ENCODE results near the gene PKD1L1.

Gene PKD1L1

GRCh38 chr7:47792521-47793121, 155.6 kb downstream of the PKD1L1 start:
- DNase-seq (ENCODE audit: low read depth in 2 of 2) = no peak

- no peak for DNase-seq (ENCODE audit: low read depth in 2 of 2)
These were observed 156.6 kb downstream of the PKD1L1 start for GRCh38 chr7:47791682-47792081.

GRCh38 chr7:47788083-47788482, 160.2 kb downstream of the PKD1L1 start:
- DNase-seq (ENCODE audit: low read depth in 2 of 2) = no peak

GRCh38 chr7:47787249-47788069, 160.8 kb downstream of the PKD1L1 start:
- no peak for DNase-seq (ENCODE audit: low read depth in 2 of 2)

GRCh38 chr7:47786557-47787248, 161.6 kb downstream of the PKD1L1 start:
- DNase-seq (ENCODE audit: low read depth in 2 of 2) = no peak

- DNase-seq (ENCODE audit: low read depth in 2 of 2) = no peak
These were observed 162.2 kb downstream of the PKD1L1 start for GRCh38 chr7:47785923-47786556.

GRCh38 chr7:47783456-47784223, 164.6 kb downstream of the PKD1L1 start:
- DNase-seq (ENCODE audit: low read depth in 2 of 2) = no peak

- no peak for DNase-seq (ENCODE audit: low read depth in 2 of 2)
These were observed 165.5 kb downstream of the PKD1L1 start for GRCh38 chr7:47782792-47783191.

- DNase-seq (ENCODE audit: low read depth in 2 of 2) = no peak
These were observed 166.2 kb downstream of the PKD1L1 start for GRCh38 chr7:47782022-47782421.

GRCh38 chr7:47780555-47780954, 167.7 kb downstream of the PKD1L1 start:
- no peak for DNase-seq (ENCODE audit: low read depth in 2 of 2)

GRCh38 chr7:47779341-47779771, 168.9 kb downstream of the PKD1L1 start:
- no peak for DNase-seq (ENCODE audit: low read depth in 2 of 2)

GRCh38 chr7:47778153-47778661, 170.1 kb downstream of the PKD1L1 start:
- no peak for DNase-seq (ENCODE audit: low read depth in 2 of 2)

GRCh38 chr7:47777531-47778152, 170.6 kb downstream of the PKD1L1 start:
- DNase-seq (ENCODE audit: low read depth in 2 of 2) = no peak

- DNase-seq (ENCODE audit: low read depth in 2 of 2) = no peak
These were observed 171.9 kb downstream of the PKD1L1 start for GRCh38 chr7:47776335-47776734.

- DNase-seq (ENCODE audit: low read depth in 2 of 2) = no peak
These were observed 173.0 kb downstream of the PKD1L1 start for GRCh38 chr7:47775238-47775637.

GRCh38 chr7:47772492-47772891, 175.8 kb downstream of the PKD1L1 start:
- DNase-seq (ENCODE audit: low read depth in 2 of 2) = no peak

GRCh38 chr7:47771990-47772360, 176.3 kb downstream of the PKD1L1 start:
- DNase-seq (ENCODE audit: low read depth in 2 of 2) = no peak

- no peak for DNase-seq (ENCODE audit: low read depth in 2 of 2)
These were observed 176.8 kb downstream of the PKD1L1 start for GRCh38 chr7:47771336-47771989.

- DNase-seq (ENCODE audit: low read depth in 2 of 2) = no peak
These were observed 182.1 kb downstream of the PKD1L1 start for GRCh38 chr7:47766126-47766525.

- no peak for DNase-seq (ENCODE audit: low read depth in 2 of 2)
These were observed 182.8 kb downstream of the PKD1L1 start for GRCh38 chr7:47765373-47765979.
